Measurements from ENCODE around the gene OSBPL5.

OSBPL5 gene

DNA sequence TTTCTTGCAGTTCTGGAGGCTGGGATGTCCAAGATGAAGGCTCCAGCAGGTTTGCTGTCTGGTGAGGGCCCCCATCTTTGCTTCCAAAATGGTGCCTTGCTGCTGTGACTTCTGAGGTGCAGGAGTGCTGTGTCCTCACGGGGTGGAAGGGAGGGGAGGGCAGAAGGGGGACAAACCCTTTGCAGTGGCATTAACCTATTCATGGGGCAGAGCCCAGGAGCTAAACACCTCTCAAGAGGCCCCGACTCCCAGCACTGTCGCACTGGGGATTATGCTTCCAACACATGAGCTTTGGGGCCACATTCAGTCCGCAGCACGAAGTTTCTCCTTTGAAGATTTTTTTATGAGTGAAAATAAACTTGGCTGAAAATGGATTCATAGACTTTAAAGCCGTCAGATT lies 25.5 kb upstream of the OSBPL5 start:
- no peaks in the 10 kb centered on the region for H3K36me3 ChIP-seq (ENCODE audit: control insufficient read depth, insufficient read depth, low read length)
- DNase-seq (ENCODE audit: low read depth, low spot score): no peak
- no peaks in the 10 kb centered on the region for H3K9me3 ChIP-seq (ENCODE audit: control insufficient read depth, insufficient read depth, low read length)
- no CpG with 5 or more reads among the region's 6 CpGs for WGBS (ENCODE audit: insufficient coverage, insufficient read length)
- no peak overlapping the region for H3K4me3 ChIP-seq (ENCODE audit: low read length)
- no peaks in the 10 kb centered on the region for H3K27me3 ChIP-seq (ENCODE audit: control insufficient read depth, insufficient read depth, low read length)
- peaks cover 3% of the 10 kb centered on the region; the same call in 1 of the 2 replicates for H3K4me1 ChIP-seq (ENCODE audit: control insufficient read depth, insufficient read depth, low read length)
- H3K27ac ChIP-seq (ENCODE audit: low read length): no peak overlapping the region

DNA sequence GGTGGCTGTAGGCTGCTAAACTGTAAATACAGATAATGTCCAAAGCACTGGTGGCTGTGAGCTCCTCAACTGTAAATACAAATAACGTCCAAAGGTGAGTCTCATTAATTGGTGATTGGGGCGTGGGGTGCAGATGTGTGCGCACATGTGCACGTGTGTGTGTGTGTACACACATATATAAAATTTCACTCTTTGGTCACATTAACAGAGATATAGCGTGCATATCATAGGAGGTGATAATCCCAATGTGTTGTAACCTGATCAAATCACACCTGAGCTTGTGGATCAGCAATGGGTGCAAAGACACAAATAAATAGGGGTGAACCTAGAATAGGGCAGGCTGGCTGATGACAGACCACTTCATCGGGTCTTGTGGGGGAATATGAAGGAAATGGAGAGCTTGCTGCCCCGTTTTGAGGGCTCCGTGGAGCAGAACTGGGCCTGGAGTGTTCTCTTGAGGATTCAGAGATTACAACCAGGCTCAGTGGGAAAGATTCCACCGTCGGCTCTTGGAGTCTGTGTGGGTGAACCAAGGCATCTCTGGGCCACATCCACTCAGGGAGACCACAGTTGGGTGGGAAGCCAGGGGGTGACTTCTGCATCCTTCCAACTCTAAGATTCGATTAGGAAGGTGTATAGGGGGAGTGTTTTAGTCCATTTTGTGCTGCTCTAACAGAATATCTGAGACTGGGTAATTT lies 24.9 kb upstream of the OSBPL5 start:
- no peak overlapping the region for H3K27ac ChIP-seq (ENCODE audit: low read length)
- no peaks in the 10 kb centered on the region for H3K9me3 ChIP-seq (ENCODE audit: control insufficient read depth, insufficient read depth, low read length)
- no peak for DNase-seq (ENCODE audit: low read depth, low spot score)
- H3K4me1 ChIP-seq (ENCODE audit: control insufficient read depth, insufficient read depth, low read length): peaks cover 3% of the 10 kb centered on the region; the same call in 1 of the 2 replicates
- no peak overlapping the region for H3K4me3 ChIP-seq (ENCODE audit: low read length)
- WGBS (ENCODE audit: insufficient coverage, insufficient read length): no CpG with 5 or more reads among the region's 11 CpGs
- H3K27me3 ChIP-seq (ENCODE audit: control insufficient read depth, insufficient read depth, low read length): no peaks in the 10 kb centered on the region
- H3K36me3 ChIP-seq (ENCODE audit: control insufficient read depth, insufficient read depth, low read length): no peaks in the 10 kb centered on the region

DNA sequence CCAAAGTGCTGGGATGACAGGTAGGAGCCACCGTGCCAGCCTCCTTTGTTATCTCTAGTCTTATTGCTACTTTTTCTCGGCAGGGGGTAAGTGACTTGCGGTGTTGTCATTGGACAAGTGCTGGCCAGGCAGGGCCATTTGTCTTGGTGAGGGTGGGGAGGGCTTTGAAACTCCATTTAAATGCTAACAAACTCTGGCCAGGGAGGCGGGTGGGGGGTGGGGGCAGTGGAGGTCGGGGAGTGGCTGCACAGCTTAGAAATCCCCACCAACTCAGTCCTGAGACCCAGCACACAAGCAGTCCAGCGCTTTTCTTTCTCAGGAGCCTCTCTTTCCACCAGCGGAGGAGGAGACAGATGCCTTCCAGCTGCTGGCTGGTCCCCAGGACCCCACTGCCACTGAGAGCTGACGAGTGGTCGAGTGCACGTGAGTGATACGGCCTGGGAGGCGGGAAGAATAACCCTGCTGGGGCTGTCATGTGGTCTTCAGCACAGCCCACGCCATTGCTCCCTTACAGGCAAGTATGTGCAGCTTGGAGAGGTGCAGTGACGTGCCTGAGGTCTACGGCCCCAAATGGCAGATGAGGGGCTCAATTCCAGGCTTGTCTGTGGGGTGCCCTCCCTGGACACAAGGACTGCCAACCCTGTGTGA lies 24.2 kb upstream of the OSBPL5 start:
- Histone ChIP-seq H3K4me1 (ENCODE audit: control insufficient read depth, insufficient read depth, low read length) (peaks cover 3% of the 10 kb centered on the region; the same call in 1 of the 2 replicates), H3K27me3 (ENCODE audit: control insufficient read depth, insufficient read depth, low read length) (no peaks in the 10 kb centered on the region)
- no CpG with 5 or more reads among the region's 15 CpGs for WGBS (ENCODE audit: insufficient coverage, insufficient read length)

DNA sequence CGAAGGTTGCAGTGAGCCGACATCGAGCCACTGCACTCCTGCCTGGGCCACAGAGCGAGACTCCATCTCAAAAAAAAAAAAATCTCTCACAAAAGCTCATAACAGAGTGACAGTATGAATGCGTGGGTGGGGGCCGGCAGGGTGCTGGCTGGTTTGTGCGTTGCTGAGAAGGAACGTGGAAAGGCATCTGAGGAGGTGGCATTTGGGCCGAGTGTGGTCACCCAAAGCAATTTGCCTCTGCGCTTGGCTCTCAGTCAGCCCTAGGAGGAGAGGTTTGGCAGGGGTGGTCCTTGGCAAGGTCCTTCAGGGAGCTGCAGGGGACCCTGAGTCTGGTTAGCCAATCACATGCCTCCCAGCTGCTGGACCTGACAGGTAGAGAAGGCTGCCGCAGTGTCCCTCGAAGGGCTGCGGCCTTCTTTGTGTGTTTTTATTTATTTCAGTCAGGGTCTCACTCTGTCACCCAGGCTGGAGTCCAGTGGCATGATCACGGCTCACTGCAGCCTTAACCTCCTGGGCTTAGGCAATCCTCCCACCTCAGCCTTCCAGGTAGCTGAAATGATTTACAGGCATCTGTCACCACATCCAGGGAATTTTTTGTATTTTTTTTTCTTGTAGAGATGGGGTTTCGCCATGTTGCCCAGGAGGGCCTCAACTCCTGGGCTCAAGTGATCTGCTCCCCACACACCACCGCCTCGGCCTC lies 23.5 kb upstream of the OSBPL5 start:
- Histone ChIP-seq H3K4me1 (ENCODE audit: control insufficient read depth, insufficient read depth, low read length) (peaks cover 3% of the 10 kb centered on the region; the same call in 1 of the 2 replicates), H3K4me3 (ENCODE audit: low read length) (no peak overlapping the region), H3K27ac (ENCODE audit: low read length) (no peak overlapping the region), H3K27me3 (ENCODE audit: control insufficient read depth, insufficient read depth, low read length) (no peaks in the 10 kb centered on the region), H3K36me3 (ENCODE audit: control insufficient read depth, insufficient read depth, low read length) (no peaks in the 10 kb centered on the region), H3K9me3 (ENCODE audit: control insufficient read depth, insufficient read depth, low read length) (no peaks in the 10 kb centered on the region)
- no CpG with 5 or more reads among the region's 17 CpGs for WGBS (ENCODE audit: insufficient coverage, insufficient read length)
- DNase-seq (ENCODE audit: low read depth, low spot score): no peak

More for the DNA sequence above, 24.2 kb upstream of the OSBPL5 start:
- no peak overlapping the region for H3K4me3 ChIP-seq (ENCODE audit: low read length)
- DNase-seq (ENCODE audit: low read depth, low spot score): no peak
- H3K36me3 ChIP-seq (ENCODE audit: control insufficient read depth, insufficient read depth, low read length): no peaks in the 10 kb centered on the region
- H3K9me3 ChIP-seq (ENCODE audit: control insufficient read depth, insufficient read depth, low read length): no peaks in the 10 kb centered on the region
- H3K27ac ChIP-seq (ENCODE audit: low read length): no peak overlapping the region

DNA sequence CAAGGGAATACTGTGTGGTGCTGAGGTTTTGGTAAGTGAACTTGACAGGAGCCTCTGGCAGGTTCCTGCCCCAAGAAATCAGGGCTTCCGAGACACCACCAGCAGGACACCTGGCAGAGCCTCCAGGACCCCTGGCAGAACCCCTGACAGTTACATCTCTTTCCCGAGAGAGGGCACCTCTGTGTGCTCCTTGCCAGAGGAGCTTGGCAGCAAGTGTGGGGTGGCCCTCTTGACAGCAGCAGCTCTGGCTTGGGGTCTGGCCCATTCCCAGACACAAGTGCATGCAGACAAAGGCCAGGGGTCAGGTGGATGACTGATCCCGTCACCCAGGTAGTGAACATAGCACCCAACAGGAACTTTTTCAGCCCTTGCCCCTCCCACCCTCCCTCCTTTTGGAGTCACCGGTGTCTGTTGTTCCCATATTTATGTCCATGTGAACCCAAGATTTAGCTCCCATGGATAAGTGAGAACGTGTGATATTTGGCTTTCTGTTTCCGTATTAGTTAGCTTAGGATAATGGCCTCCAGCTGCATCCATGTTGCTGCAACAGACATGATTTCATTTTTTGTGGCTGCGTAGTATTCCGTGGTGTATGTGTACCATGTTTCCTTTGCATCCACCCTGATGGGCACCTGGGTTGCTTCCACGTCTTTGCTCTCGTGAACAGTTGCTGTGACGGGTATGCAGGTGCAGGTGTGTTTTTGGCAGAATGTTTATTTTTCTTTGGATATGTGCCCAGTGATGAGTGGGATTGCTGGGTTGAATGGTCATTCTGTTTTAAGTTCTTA lies 21.2 kb upstream of the OSBPL5 start:
- no peak overlapping the region for H3K4me3 ChIP-seq (ENCODE audit: low read length)
- H3K27me3 ChIP-seq (ENCODE audit: control insufficient read depth, insufficient read depth, low read length): no peaks in the 10 kb centered on the region
- H3K9me3 ChIP-seq (ENCODE audit: control insufficient read depth, insufficient read depth, low read length): no peaks in the 10 kb centered on the region
- no peak for DNase-seq (ENCODE audit: low read depth, low spot score)
- no peak overlapping the region for H3K27ac ChIP-seq (ENCODE audit: low read length)
- WGBS (ENCODE audit: insufficient coverage, insufficient read length): no CpG with 5 or more reads among the region's 11 CpGs
- H3K4me1 ChIP-seq (ENCODE audit: control insufficient read depth, insufficient read depth, low read length): peaks cover 3% of the 10 kb centered on the region; the same call in 1 of the 2 replicates
- H3K36me3 ChIP-seq (ENCODE audit: control insufficient read depth, insufficient read depth, low read length): no peaks in the 10 kb centered on the region

DNA sequence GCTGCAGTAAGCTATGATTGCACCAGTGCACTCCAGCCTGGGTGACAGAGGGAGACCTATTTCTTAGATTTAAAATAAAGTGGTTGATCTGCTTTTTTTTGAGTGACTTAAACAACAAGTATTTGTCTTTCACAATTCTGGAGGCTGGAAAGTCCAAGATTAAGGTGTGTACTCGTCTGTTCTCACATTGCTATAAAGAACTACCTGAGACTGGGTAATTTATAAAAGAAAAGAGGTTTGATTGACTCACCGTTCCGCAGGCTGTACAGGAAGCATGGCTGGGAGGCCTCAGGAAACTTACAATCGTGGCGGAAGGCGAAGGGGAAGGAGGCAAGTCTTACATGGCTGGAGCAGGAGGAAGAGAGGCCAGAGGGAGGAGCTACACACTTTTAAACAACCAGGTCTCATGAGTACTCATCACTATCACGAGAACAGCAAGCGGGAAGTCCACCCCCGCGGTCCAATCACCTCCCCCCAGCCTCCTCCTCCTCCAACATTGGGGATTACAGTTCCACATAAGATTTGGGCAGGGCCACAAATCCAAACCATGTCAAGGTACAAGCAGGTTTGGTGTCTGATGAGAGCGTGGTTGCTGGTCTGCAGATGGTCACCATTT lies 19.7 kb upstream of the OSBPL5 start:
- no CpG with 5 or more reads among the region's 11 CpGs for whole genome bisulfite sequencing (ENCODE audit: insufficient coverage, insufficient read length)
- H3K36me3 ChIP-seq (ENCODE audit: control insufficient read depth, insufficient read depth, low read length): no peaks in the 10 kb centered on the region
- H3K27me3 ChIP-seq (ENCODE audit: control insufficient read depth, insufficient read depth, low read length): no peaks in the 10 kb centered on the region
- no peak overlapping the region for H3K27ac ChIP-seq (ENCODE audit: low read length)
- H3K4me1 ChIP-seq (ENCODE audit: control insufficient read depth, insufficient read depth, low read length): peaks cover 3% of the 10 kb centered on the region; the same call in 1 of the 2 replicates
- DNase-seq (ENCODE audit: low read depth, low spot score): no peak
- no peak overlapping the region for H3K4me3 ChIP-seq (ENCODE audit: low read length)
- no peaks in the 10 kb centered on the region for H3K9me3 ChIP-seq (ENCODE audit: control insufficient read depth, insufficient read depth, low read length)

DNA sequence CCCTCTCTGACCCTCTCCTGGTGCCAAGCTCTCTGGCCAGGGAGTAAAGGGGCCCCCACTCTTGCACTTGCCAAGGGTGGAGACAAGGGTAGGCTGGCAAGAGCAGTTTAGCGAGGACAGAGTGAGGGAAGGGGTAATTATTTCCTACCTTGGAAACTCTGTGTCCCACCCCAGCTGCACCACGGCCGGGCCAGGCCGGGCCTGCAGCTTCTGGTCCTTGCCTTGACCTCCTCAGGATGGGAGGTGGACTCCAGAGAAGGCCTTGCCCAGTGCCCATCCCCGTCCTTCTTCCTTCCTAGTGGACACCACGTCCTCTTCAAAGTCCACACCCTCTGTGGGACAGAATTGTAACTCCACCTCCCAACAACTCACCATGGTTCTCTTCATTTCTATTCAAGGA lies 18.4 kb upstream of the OSBPL5 start:
- Histone ChIP-seq H3K9me3 (ENCODE audit: control insufficient read depth, insufficient read depth, low read length) (no peaks in the 10 kb centered on the region), H3K4me3 (ENCODE audit: low read length) (no peak overlapping the region), H3K36me3 (ENCODE audit: control insufficient read depth, insufficient read depth, low read length) (no peaks in the 10 kb centered on the region), H3K27me3 (ENCODE audit: control insufficient read depth, insufficient read depth, low read length) (no peaks in the 10 kb centered on the region), H3K27ac (ENCODE audit: low read length) (no peak overlapping the region), H3K4me1 (ENCODE audit: control insufficient read depth, insufficient read depth, low read length) (peaks cover 1% of the 10 kb centered on the region; the same call in 1 of the 2 replicates)
- WGBS (ENCODE audit: insufficient coverage, insufficient read length): no CpG with 5 or more reads among the region's 6 CpGs
- no peak for DNase-seq (ENCODE audit: low read depth, low spot score)

DNA sequence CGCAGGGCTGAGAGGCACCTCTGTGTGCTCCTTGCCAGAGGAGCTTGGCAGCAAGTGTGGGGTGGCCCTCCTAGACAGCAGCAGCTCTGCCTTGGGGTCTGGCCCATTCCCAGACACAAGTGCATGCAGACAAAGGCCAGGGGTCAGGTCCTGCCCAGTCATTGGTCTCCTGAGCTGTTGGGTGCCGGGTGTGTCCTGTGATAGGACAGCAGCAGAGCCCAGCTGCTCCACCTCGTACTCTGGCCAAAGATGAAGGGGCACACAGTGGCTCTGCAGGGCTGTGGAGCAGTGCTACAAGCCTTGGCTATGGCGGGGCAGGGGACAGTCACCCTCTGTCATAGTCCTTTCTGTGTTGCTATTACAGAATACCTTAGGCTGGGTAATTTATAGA lies 17.3 kb upstream of the OSBPL5 start:
- no peaks in the 10 kb centered on the region for H3K9me3 ChIP-seq (ENCODE audit: control insufficient read depth, insufficient read depth, low read length)
- H3K4me1 ChIP-seq (ENCODE audit: control insufficient read depth, insufficient read depth, low read length): no peaks in the 10 kb centered on the region
- H3K4me3 ChIP-seq (ENCODE audit: low read length): no peak overlapping the region
- H3K36me3 ChIP-seq (ENCODE audit: control insufficient read depth, insufficient read depth, low read length): no peaks in the 10 kb centered on the region
- no peak overlapping the region for H3K27ac ChIP-seq (ENCODE audit: low read length)
- no CpG with 5 or more reads among the region's 4 CpGs for WGBS (ENCODE audit: insufficient coverage, insufficient read length)
- no peaks in the 10 kb centered on the region for H3K27me3 ChIP-seq (ENCODE audit: control insufficient read depth, insufficient read depth, low read length)
- DNase-seq (ENCODE audit: low read depth, low spot score): no peak

DNA sequence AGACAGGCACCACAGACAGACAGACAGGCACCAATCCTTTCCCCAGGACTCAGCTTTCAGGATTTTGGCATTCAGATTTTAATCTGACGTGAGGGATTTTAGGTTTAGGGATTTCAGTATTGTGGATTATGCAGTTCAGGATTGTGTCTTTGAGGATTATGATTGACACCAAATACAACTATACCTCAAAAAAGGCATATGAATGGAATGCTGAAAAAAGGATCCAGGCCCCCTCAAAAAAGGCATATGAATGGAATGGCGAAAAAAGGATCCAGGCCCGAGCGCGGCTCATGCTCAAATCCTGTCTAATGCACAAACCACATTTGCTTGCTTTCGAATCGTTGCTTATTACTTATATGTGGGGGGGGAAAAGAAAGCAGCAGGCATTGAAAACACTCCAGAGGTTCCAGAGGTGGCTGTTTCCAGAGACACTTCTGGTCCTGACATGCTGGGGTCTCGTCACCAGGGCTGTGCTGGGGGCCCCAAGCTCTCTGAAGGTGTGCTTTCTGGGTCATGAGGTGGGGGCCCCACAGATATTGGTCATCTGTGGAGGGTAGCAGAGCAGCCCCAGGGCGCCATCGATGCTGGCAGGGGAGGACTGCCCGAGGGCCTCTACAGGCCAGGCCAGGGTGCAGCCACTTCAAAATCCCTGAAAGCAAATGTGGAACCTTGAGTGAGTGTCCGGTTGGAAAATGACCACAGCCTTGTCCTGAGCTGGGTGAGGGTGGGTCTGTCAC lies 16.8 kb upstream of the OSBPL5 start:
- Histone ChIP-seq H3K4me1 (ENCODE audit: control insufficient read depth, insufficient read depth, low read length) (no peaks in the 10 kb centered on the region), H3K36me3 (ENCODE audit: control insufficient read depth, insufficient read depth, low read length) (no peaks in the 10 kb centered on the region), H3K27ac (ENCODE audit: low read length) (no peak overlapping the region), H3K27me3 (ENCODE audit: control insufficient read depth, insufficient read depth, low read length) (no peaks in the 10 kb centered on the region), H3K4me3 (ENCODE audit: low read length) (no peak overlapping the region), H3K9me3 (ENCODE audit: control insufficient read depth, insufficient read depth, low read length) (no peaks in the 10 kb centered on the region)
- no peak for DNase-seq (ENCODE audit: low read depth, low spot score)
- no CpG with 5 or more reads among the region's 12 CpGs for WGBS (ENCODE audit: insufficient coverage, insufficient read length)
